CD4-positive, alpha-beta T cell treated with Interleukin-21 for 1 hour (primary cell): ENCODE measurements around the gene HSFX4.
"Not testable (repeated sequence)": the region's sequence is repeated elsewhere in the genome, so short reads cannot be mapped to it uniquely, and the experiment has no call there.

Experiments
- DNase-seq: peaks from one replicate; pipeline ENCODE4 v3.0.0-alpha.2; 2020

HSFX4 gene

GRCh38 chrX:149929400-149929799, at the start of gene HSFX4:
TSS of gene HSFX4 (plus strand) at chrX:149929573. CDS start at chrX:149929645, 72 bp downstream.
- not testable (repeated sequence) for DNase-seq

- no peak for DNase-seq
Measured at GRCh38 chrX:149881081-149881711, 48.2 kb upstream of the HSFX4 start, which contains the start of gene MAGEA8. TSS of gene MAGEA8 (plus strand) at chrX:149881183. CDS start at chrX:149884273, 3,090 bp downstream.

GRCh38 chrX:149890828-149891227, 38.5 kb upstream of the HSFX4 start:
- not testable (repeated sequence) for DNase-seq

- no peak for DNase-seq
Measured at GRCh38 chrX:149898554-149898953, 30.8 kb upstream of the HSFX4 start.

GRCh38 chrX:149903889-149904748, 25.3 kb upstream of the HSFX4 start:
- no peak for DNase-seq

GRCh38 chrX:149908308-149908707, 21.1 kb upstream of the HSFX4 start:
- no peak for DNase-seq

GRCh38 chrX:149908727-149909126, 20.6 kb upstream of the HSFX4 start:
- DNase-seq: no peak

- DNase-seq: no peak
Measured at GRCh38 chrX:149909324-149910177, 19.8 kb upstream of the HSFX4 start.

GRCh38 chrX:149910178-149910695, 19.1 kb upstream of the HSFX4 start:
- no peak for DNase-seq

GRCh38 chrX:149916745-149917392, 12.5 kb upstream of the HSFX4 start:
- DNase-seq: peak; percentile 10

GRCh38 chrX:149923836-149924235, 5.5 kb upstream of the HSFX4 start:
- not testable (repeated sequence) for DNase-seq

GRCh38 chrX:149924434-149924833, 4.9 kb upstream of the HSFX4 start:
- DNase-seq: not testable (repeated sequence)

GRCh38 chrX:149927245-149927963, 2.0 kb upstream of the HSFX4 start:
- DNase-seq: not testable (repeated sequence)

- not testable (repeated sequence) for DNase-seq
Measured at GRCh38 chrX:149927964-149928258, 1.5 kb upstream of the HSFX4 start.

- not testable (repeated sequence) for DNase-seq
Measured at GRCh38 chrX:149928635-149929034, 738 bp upstream of the HSFX4 start.

GRCh38 chrX:149931355-149931754, 2.0 kb downstream of the HSFX4 start:
- not testable (repeated sequence) for DNase-seq

- DNase-seq: not testable (repeated sequence)
Measured at GRCh38 chrX:149932150-149932549, 2.8 kb downstream of the HSFX4 start.

- not testable (repeated sequence) for DNase-seq
Measured at GRCh38 chrX:149932970-149933369, 3.6 kb downstream of the HSFX4 start.

GRCh38 chrX:149933547-149933946, 4.2 kb downstream of the HSFX4 start:
- DNase-seq: not testable (repeated sequence)

- DNase-seq: not testable (repeated sequence)
Measured at GRCh38 chrX:149937328-149937727, 8.0 kb downstream of the HSFX4 start.

- DNase-seq: no peak
Measured at GRCh38 chrX:149937871-149938426, 8.6 kb downstream of the HSFX4 start.
